Activated gamma-delta T cell treated with Interleukin-2 at 50 U/mL for 16 hours (primary cell): ENCODE data around the gene GSX1.

Source experiments
- DNase-seq: peaks from one replicate; pipeline ENCODE4 v3.0.0-alpha.2; 2020

Gene GSX1

GRCh38 chr13:27834095-27834494, 41.8 kb downstream of the GSX1 start:
- DNase-seq, result no peak

- no peak for DNase-seq
These were observed 43.5 kb downstream of the GSX1 start for GRCh38 chr13:27835799-27836198.

DNA sequence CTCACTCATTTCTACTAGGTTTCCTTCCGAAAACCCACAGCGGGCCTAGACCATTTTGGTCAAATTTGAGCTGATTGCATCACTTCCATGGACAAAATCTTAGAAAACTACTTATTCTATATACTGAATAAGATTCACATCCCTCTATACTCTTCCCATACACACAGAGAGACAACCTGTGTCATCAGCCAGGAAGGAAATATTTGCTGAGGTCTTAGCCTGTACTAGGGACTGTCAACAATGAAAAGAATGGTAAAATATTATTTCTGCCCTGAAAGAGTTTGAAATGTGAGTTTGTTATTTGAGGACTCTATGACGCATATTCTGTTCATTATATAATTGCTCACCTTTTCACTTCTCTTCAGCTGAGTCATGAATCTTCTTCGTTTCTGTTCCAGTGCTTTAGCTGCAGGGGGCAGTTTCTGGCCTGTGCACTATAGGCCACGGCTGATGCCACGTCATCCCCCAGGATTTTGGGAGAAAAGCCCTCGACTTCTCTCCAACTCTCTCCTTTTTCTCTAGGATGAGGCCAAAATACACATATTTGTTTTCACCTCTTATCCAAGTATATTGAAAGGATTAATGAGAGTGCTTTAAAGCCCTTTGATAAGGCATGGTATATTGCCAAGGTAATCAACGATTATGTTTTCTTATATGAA, 47.7 kb downstream of the GSX1 start:
- no peak for DNase-seq

DNA sequence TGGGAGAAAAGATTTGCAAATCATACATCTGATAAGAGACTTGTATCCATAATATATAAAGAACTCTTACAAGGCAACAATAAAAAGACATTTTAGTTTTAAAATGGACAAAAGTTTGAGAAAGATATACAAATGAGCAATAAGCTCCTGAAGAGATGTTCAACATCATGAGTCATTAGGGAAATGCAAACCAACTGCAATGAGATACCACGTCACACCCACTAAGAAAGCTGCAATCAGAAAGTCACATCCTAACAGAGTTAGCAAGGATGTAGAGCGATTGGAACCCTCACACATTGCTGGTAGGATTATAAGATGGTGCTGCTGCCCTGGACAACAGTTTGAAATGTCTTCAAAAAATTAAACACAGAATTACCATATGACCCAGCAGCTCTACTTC, 50.3 kb downstream of the GSX1 start:
- DNase-seq, result no peak
